SK-N-SH treated with all-trans-retinoic acid at 6 μM for 48 hours (cell line): Measurements from ENCODE around the gene GLOD4.

Source experiments
- RARB ChIP-seq: fragments of 250-450 bp; sonication (Bioruptor Pico); IDR thresholded peaks from 2 replicates; pipeline ENCODE4 v1.8.0; 2021; ENCODE audit warnings: mild to moderate bottlenecking, moderate library complexity
- ZFP3 ChIP-seq: fragments of 250-450 bp; sonication (Bioruptor Pico); IDR thresholded peaks from 2 replicates; pipeline ENCODE4 v1.5.0; 2020; ENCODE audit warnings: mild to moderate bottlenecking, moderate library complexity
- ZNF565 ChIP-seq: fragments of 450-650 bp; formaldehyde crosslinking; conservative IDR thresholded peaks from 2 replicates; pipeline ENCODE4 v1.5.0; 2020; ENCODE audit warnings: low read depth, mild to moderate bottlenecking, moderate library complexity
- ZNF70 ChIP-seq: fragments of 450-650 bp; formaldehyde crosslinking; IDR thresholded peaks from 2 replicates; pipeline ENCODE4 v1.5.0; 2020; ENCODE audit warnings: mild to moderate bottlenecking, moderate library complexity
- ZNF8 ChIP-seq: fragments of 450-650 bp; formaldehyde crosslinking; IDR thresholded peaks from 2 replicates; pipeline ENCODE4 v1.5.0; 2020; ENCODE audit warnings: mild to moderate bottlenecking, moderate library complexity

- TF ChIP-seq ZNF565 (CRISPR knock-in tag) (no peak), ZNF70 (no peak), ZFP3 (CRISPR knock-in tag) (no peak), RARB (no peak), ZNF8 (CRISPR knock-in tag) (no peak)
Measured at GRCh38 chr17:726271-726919, 55.7 kb downstream of the GLOD4 start.
